LHCN-M2 (cell line): Measurements from ENCODE around the gene GSTM4. TPM values are rescaled to one million over a fixed set of nuclear protein-coding genes. Genes with fewer than 3 reads are reported as not detected.
A peak's percentile ranks its signal among the peaks of the same experiment; 100 is the strongest.
"Not testable (repeated sequence)": the region's sequence is repeated elsewhere in the genome, so short reads cannot be mapped to it uniquely, and the experiment has no call there.

Experiments
- DNase-seq: peaks from one replicate; pipeline ENCODE4 v3.0.0-alpha.2; 2012; ENCODE audit warnings: low read depth
- total RNA-seq: library from RNA; depleted of rRNA; stranded (reverse); fragments of >200 nt; gene quantifications from 2 replicates; pipeline ENCODE4 v1.2.3, GENCODE V29; 2014

GSTM4 gene
- total RNA-seq, 1 experiment from 2014 or later, result 4.2 TPM

GRCh38 chr1:109637446-109637845 is 18.5 kb upstream of the GSTM4 start:
- no peak for DNase-seq

- DNase-seq, result no peak
Measured at GRCh38 chr1:109639063-109639840, 16.6 kb upstream of the GSTM4 start.

GRCh38 chr1:109639841-109640184 is 16.1 kb upstream of the GSTM4 start:
- DNase-seq, result no peak

- peak; percentile 49 for DNase-seq
Measured at GRCh38 chr1:109640285-109640865, 15.5 kb upstream of the GSTM4 start.

GRCh38 chr1:109641078-109641740 is 14.7 kb upstream of the GSTM4 start:
- DNase-seq, result no peak

- DNase-seq, result no peak
Measured at GRCh38 chr1:109641861-109642260, 14.0 kb upstream of the GSTM4 start.

GRCh38 chr1:109642626-109643025 is 13.3 kb upstream of the GSTM4 start:
- no peak for DNase-seq

GRCh38 chr1:109643385-109644230 is 12.3 kb upstream of the GSTM4 start:
- DNase-seq, result peak; percentile 55

- DNase-seq, result no peak
Measured at GRCh38 chr1:109644670-109645069, 11.2 kb upstream of the GSTM4 start.

- DNase-seq, result peak; percentile 59
Measured at GRCh38 chr1:109649491-109649914, 6.4 kb upstream of the GSTM4 start.

- DNase-seq, result no peak
Measured at GRCh38 chr1:109650609-109651008, 5.3 kb upstream of the GSTM4 start.

GRCh38 chr1:109652402-109652801 is 3.5 kb upstream of the GSTM4 start:
- no peak for DNase-seq

GRCh38 chr1:109653306-109653705 is 2.6 kb upstream of the GSTM4 start:
- no peak for DNase-seq

GRCh38 chr1:109654519-109654918 is 1.4 kb upstream of the GSTM4 start:
- no peak for DNase-seq

- DNase-seq, result no peak
Measured at GRCh38 chr1:109657395-109657794, 1.5 kb downstream of the GSTM4 start.

- no peak for DNase-seq
Measured at GRCh38 chr1:109657970-109658369, 2.1 kb downstream of the GSTM4 start.

- DNase-seq, result no peak
Measured at GRCh38 chr1:109658533-109659042, 2.7 kb downstream of the GSTM4 start.

- no peak for DNase-seq
Measured at GRCh38 chr1:109659145-109659544, 3.2 kb downstream of the GSTM4 start.

GRCh38 chr1:109659997-109660690 is 4.2 kb downstream of the GSTM4 start:
- no peak for DNase-seq

GRCh38 chr1:109660691-109661026 is 4.8 kb downstream of the GSTM4 start:
- not testable (repeated sequence) for DNase-seq

GRCh38 chr1:109661391-109661790 is 5.5 kb downstream of the GSTM4 start:
- no peak for DNase-seq
